Lung (tissue), 12 donors: ENCODE data around the gene ADORA1. TPM values are rescaled to one million over a fixed set of nuclear protein-coding genes. Genes with fewer than 3 reads are reported as not detected.

Experiments used
- ATAC-seq: fragments of 200-7000 bp; cut with Tn5 transposase; one replicate; pipeline ENCODE4 v1.9.1; 2020; ENCODE audit warnings: moderate number of reproducible peaks; ENCODE audit not compliant: insufficient read depth, low FRiP score
- DNase-seq, 3 donors: peaks; one replicate each; pipeline ENCODE4 v3.0.0-alpha.2; 2013 to 2017
- H3K27ac ChIP-seq, 2 donors: one replicate each; pipeline ENCODE4 v1.5.1; 2013; ENCODE audit warnings: mild to moderate bottlenecking in 2 of 2, moderate library complexity in 2 of 2, control low read depth in 1 of 2, inconsistent platforms in 1 of 2, low read depth in 1 of 2, low read length in 1 of 2
- H3K27me3 ChIP-seq, 3 donors: one replicate each; pipeline ENCODE4 v1.5.1; 2013; ENCODE audit warnings: low read length in 2 of 3; ENCODE audit not compliant: control insufficient read depth in 3 of 3, insufficient read depth in 3 of 3
- H3K36me3 ChIP-seq, 4 donors: one replicate each; pipeline ENCODE4 v1.5.1; 2013; ENCODE audit warnings: low read length in 4 of 4, mild to moderate bottlenecking in 1 of 4, moderate library complexity in 1 of 4; ENCODE audit not compliant: control insufficient read depth in 4 of 4, insufficient read depth in 4 of 4
- H3K4me1 ChIP-seq, 5 donors: one replicate each; pipeline ENCODE4 v1.5.1; 2013; ENCODE audit warnings: low read length in 5 of 5, mild to moderate bottlenecking in 2 of 5, moderate library complexity in 1 of 5; ENCODE audit not compliant: control insufficient read depth in 5 of 5, insufficient read depth in 5 of 5
- H3K4me3 ChIP-seq: one replicate; pipeline ENCODE4 v1.5.1; 2013; ENCODE audit warnings: mild to moderate bottlenecking, control low read depth, moderate library complexity
- H3K9ac ChIP-seq, 2 donors: one replicate each; pipeline ENCODE4 v1.5.1; 2013; ENCODE audit warnings: low read length in 2 of 2, control low read depth in 1 of 2; ENCODE audit not compliant: insufficient read depth in 1 of 2
- H3K9me3 ChIP-seq, 4 donors: one replicate each; pipeline ENCODE4 v1.5.1; 2013; ENCODE audit warnings: low read length in 3 of 4, mild to moderate bottlenecking in 1 of 4, moderate library complexity in 1 of 4; ENCODE audit not compliant: control insufficient read depth in 4 of 4, insufficient read depth in 3 of 4
- WGBS, 2 donors: extraction: QIAGEN DNeasy Blood & Tissue Kit; methylation state at CpG; one replicate each; pipeline ENCODE4 v1.1.7; 2013; 5-methylcytosine and 5-hydroxymethylcytosine counted together
- polyA plus RNA-seq, 2 donors: library from polyadenylated mRNA; stranded (reverse); fragments of 200-250 nt; gene quantifications; one replicate each; pipeline ENCODE4 v1.2.1, GENCODE V29; 2013
- total RNA-seq, 2 donors: library from RNA; depleted of rRNA in 1 of 2; stranded (reverse); fragments of >200 nt in 1 of 2; gene quantifications; one replicate each; pipeline ENCODE4 v1.2.1, GENCODE V29; 2014 to 2021
- TF ChIP-seq, protein P1 (sequence below): IDR thresholded peaks from 2 replicates; pipeline ENCODE4 v1.5.1; 2012; ENCODE audit warnings: mild to moderate bottlenecking; ENCODE audit errors: control extremely low read depth, extremely low read depth
- donor health status: control.
- donor health status: control.
- donor health status: Bipolar disorder and iron deficiency.
- donor health status: healthy.
- donor health status: DM: yes; HTN: yes; CAD: no.

Gene ADORA1
- total and polyA plus RNA-seq, 4 donors: 0.57 to 2.3 (median 0.79) TPM

GRCh38 chr1:203168991-203169390, 41.5 kb downstream of the ADORA1 start:
- Histone ChIP-seq H3K27me3 (peaks cover 0 to 3% (median 0%) of the 10 kb centered on the region in 3 donors), H3K27ac (no peak overlapping the region), H3K4me3 (no peak overlapping the region), H3K36me3 (no peaks in the 10 kb centered on the region), H3K9me3 (peaks cover 0 to 1% (median 0%) of the 10 kb centered on the region in 4 donors), H3K9ac (no peak overlapping the region), H3K4me1 (no peaks in the 10 kb centered on the region)
- ATAC-seq: no peak
- TF ChIP-seq, protein P1, sequence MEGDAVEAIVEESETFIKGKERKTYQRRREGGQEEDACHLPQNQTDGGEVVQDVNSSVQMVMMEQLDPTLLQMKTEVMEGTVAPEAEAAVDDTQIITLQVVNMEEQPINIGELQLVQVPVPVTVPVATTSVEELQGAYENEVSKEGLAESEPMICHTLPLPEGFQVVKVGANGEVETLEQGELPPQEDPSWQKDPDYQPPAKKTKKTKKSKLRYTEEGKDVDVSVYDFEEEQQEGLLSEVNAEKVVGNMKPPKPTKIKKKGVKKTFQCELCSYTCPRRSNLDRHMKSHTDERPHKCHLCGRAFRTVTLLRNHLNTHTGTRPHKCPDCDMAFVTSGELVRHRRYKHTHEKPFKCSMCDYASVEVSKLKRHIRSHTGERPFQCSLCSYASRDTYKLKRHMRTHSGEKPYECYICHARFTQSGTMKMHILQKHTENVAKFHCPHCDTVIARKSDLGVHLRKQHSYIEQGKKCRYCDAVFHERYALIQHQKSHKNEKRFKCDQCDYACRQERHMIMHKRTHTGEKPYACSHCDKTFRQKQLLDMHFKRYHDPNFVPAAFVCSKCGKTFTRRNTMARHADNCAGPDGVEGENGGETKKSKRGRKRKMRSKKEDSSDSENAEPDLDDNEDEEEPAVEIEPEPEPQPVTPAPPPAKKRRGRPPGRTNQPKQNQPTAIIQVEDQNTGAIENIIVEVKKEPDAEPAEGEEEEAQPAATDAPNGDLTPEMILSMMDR: no peak
- 95 to 96% methylated on average over 9 of the region's 9 CpGs for WGBS, 2 donors
- no peak for DNase-seq

GRCh38 chr1:203169770-203170520, 42.4 kb downstream of the ADORA1 start:
- Histone ChIP-seq H3K9me3 (peaks cover 0 to 1% (median 0%) of the 10 kb centered on the region in 4 donors), H3K27ac (no peak overlapping the region), H3K9ac (no peak overlapping the region), H3K27me3 (no peaks in the 10 kb centered on the region), H3K36me3 (no peaks in the 10 kb centered on the region), H3K4me1 (no peaks in the 10 kb centered on the region), H3K4me3 (no peak overlapping the region)
- 91 to 93% methylated on average over 21 of the region's 21 CpGs for WGBS, 2 donors
- DNase-seq (no peak), ATAC-seq (no peak)
- TF ChIP-seq, protein P1: no peak

GRCh38 chr1:203170625-203171330, 43.3 kb downstream of the ADORA1 start:
- DNase-seq (no peak), ATAC-seq (no peak)
- Histone ChIP-seq H3K9ac (no peak overlapping the region), H3K27ac (no peak overlapping the region), H3K9me3 (no peaks in the 10 kb centered on the region), H3K4me3 (no peak overlapping the region), H3K36me3 (no peaks in the 10 kb centered on the region), H3K4me1 (no peaks in the 10 kb centered on the region), H3K27me3 (no peaks in the 10 kb centered on the region)
- WGBS, 2 donors: 86 to 91% methylated on average over 8 of the region's 8 CpGs
- TF ChIP-seq, protein P1: no peak
